GM12865 (cell line): ENCODE measurements around the gene HMGCL.
"Not testable (repeated sequence)": the region's sequence is repeated elsewhere in the genome, so short reads cannot be mapped to it uniquely, and the experiment has no call there.

Source experiments
- DNase-seq: peaks from one replicate; pipeline ENCODE4 v3.0.0; 2010; ENCODE audit warnings: low read depth
- H3K4me3 ChIP-seq: 2 replicates; pipeline ENCODE4 v1.5.1; 2011; ENCODE audit warnings: mild to moderate bottlenecking, low read depth, low read length, control low read depth
- TF ChIP-seq, protein P1 (sequence below): IDR thresholded peaks from 2 replicates; pipeline ENCODE4 v1.5.1; 2011; ENCODE audit warnings: low read length, control low read depth, low read depth, inconsistent platforms; ENCODE audit not compliant: insufficient read depth; ENCODE audit errors: missing control alignments

The HMGCL gene

GRCh38 chr1:23803674-23804073 is 21.6 kb downstream of the HMGCL start:
- H3K4me3 ChIP-seq, result no peak overlapping the region
- no peak for DNase-seq
- TF ChIP-seq, protein P1, sequence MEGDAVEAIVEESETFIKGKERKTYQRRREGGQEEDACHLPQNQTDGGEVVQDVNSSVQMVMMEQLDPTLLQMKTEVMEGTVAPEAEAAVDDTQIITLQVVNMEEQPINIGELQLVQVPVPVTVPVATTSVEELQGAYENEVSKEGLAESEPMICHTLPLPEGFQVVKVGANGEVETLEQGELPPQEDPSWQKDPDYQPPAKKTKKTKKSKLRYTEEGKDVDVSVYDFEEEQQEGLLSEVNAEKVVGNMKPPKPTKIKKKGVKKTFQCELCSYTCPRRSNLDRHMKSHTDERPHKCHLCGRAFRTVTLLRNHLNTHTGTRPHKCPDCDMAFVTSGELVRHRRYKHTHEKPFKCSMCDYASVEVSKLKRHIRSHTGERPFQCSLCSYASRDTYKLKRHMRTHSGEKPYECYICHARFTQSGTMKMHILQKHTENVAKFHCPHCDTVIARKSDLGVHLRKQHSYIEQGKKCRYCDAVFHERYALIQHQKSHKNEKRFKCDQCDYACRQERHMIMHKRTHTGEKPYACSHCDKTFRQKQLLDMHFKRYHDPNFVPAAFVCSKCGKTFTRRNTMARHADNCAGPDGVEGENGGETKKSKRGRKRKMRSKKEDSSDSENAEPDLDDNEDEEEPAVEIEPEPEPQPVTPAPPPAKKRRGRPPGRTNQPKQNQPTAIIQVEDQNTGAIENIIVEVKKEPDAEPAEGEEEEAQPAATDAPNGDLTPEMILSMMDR, result no peak

DNA sequence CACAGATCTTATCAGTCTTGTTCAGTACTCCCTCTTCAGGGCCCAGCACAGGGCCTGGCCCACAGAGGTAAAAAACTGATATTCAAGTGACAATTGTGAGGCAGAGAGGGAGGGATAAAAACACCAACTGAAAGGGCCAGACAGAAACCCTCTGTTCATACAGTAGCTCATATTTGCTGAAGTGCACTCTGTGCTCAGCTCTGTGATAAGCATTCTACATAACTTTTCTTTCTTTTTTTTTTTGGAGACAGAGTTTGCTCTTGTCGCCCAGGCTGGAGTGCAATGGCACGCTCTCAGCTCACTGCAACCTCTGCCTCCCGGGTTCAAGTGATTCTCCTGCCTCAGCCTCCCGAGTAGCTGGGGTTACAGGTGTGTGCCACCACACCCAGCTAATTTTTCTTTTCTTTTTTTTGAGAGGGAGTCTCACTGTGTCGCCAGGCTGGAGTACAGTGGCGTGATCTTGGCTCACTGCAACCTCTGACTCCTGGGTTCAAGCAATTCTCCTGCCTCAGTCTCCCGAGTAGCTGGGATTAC is 22.4 kb downstream of the HMGCL start:
- not testable (repeated sequence) for H3K4me3 ChIP-seq, DNase-seq

- TF ChIP-seq, protein P1, result no peak
- H3K4me3 ChIP-seq, result no peak overlapping the region
- no peak for DNase-seq
Observed at GRCh38 chr1:23801876-23802275, 23.4 kb downstream of the HMGCL start.

DNA sequence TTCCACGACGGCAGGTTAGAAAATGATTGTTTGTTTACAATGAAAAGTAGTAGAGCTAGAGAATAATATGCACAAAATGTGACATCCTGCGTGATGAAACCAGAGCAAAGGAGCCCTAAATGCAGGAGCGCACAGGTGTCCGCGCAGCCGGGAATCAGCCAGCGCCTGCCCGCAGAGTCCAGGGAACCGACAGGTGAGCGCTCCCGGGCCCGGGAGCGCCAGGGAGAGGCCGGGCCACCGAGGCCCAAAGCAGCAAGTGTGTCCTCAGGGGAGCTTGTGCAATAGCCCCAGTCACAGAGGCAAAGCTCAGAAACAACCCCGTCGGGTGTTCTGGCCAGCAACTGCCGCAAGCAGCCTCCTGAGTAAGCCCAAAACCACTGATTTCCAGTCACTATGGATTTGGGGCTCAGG is 23.9 kb downstream of the HMGCL start:
- DNase-seq, result no peak
- H3K4me3 ChIP-seq, result peak overlapping the region; percentile 85
- TF ChIP-seq, protein P1, result no peak

DNA sequence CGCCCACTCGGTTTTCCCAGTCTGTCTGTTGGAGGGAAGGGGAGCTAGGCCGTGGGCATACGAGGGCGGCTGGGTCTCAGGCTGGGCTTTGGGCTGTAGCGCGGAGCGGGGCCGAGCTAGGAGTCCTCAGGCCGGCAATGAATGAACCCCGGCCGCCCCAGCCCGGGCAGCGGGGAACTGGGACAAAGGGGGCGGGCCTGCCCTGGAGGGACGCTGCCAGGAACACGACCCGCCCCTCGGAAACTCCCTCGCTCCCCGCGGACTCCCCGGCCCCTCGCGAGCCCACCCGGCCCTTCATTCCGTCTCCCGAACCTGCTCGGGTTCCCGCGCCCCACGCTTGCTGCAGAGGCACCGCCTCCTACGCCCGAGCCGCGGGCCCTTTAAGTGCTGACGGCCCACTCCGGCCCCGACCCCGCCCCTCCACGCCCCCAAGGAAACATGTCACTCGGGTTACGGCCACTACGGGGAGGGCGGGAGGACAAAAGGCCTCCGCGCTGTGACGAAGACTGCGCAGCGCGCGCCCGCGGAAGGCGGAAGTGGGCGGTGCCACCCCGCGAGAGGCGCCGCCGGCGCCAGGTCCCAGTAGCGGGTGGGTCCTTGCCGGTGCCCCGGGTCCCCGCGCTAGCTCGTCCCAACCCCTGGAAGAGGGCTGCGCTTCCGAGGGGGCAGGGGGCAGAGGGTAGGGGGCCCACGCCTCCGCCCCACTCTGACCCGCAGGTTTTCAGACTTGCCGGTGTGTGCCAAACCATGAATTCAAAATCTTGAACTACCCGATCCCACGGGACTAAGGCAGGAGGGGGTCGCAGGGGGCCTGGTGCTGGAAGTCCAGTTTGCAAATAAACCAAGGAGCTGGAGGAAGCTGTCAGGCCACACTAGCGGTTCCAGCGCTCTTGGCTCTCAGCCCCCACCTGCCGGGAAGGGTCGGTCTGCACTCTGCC is 24.6 kb downstream of the HMGCL start, which contains the start of gene GALE:
Gene GALE (minus strand): TSS at position 355 of the 938 bp plus-strand sequence. CDS start 1,747 bp downstream, outside the sequence.
- DNase-seq, result peak; percentile 98
- TF ChIP-seq, protein P1, result no peak
- peak within 1 kb of the TSS; percentile 85 for H3K4me3 ChIP-seq

DNA sequence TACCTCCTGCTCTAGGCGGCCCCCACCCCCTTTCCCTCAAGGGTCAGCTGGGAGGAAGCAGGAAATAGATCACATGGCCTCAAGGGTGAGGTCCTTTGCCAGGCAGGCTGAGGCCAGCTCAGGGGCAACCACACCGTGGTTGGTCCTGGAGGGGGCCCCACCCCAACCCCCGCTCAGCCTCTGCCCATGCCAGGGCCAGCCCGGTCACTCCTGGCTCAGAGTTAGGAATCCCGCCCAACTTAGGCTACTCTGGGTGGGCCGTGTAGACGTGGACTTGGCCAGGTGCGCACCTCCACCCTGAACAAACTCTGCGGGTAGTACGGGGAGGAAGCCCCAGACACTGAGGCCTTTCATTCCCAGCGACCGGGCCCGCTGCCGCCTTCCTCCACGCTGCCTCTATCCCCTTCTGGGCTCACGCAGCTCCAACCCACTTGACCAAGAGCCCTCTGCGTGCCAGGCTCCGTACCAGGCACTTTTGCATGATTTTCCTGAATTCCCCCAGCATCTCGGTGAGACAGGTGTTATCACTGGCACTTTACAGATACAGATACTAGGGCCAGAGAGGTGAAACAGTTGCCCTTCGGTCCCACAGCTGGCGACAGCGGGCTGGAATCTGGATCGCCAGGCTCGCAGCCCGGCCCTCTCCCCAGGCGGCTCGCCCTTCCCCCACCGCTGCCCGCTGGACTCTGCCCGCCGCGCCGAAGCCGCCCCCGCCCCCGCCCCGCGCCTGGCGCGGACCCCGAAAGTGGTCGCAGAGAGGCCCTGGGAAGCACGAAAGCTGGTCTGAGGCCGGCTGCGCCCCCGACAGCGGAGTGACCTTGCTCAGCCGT is 25.4 kb downstream of the HMGCL start:
- DNase-seq, result peak; percentile 52
- H3K4me3 ChIP-seq, result peak overlapping the region; percentile 85
- TF ChIP-seq, protein P1, result no peak

DNA sequence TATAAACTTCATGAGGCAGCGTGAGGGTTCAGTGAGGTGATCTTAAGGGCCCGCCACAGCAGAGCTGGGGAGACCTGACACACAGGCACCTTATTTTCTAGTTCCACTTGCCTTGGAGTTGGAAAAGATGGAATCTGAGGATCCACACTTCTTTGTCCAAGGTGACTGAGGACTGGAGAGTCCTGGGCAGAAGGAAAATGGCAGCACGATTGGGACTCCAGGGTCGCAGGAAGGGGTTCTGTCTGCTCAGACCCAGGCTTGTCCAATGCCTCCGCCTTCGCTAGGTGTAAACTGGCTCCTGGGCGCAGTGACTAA is 26.0 kb downstream of the HMGCL start:
- no peak for DNase-seq
- peak overlapping the region; percentile 85 for H3K4me3 ChIP-seq
- TF ChIP-seq, protein P1, result no peak
